Measurements from ENCODE around the gene SPO11. TPM values are rescaled to one million over a fixed set of nuclear protein-coding genes. Genes with fewer than 3 reads are reported as not detected.

SPO11 gene
- total RNA-seq, 1 experiment from 2014 or later: not detected

DNA sequence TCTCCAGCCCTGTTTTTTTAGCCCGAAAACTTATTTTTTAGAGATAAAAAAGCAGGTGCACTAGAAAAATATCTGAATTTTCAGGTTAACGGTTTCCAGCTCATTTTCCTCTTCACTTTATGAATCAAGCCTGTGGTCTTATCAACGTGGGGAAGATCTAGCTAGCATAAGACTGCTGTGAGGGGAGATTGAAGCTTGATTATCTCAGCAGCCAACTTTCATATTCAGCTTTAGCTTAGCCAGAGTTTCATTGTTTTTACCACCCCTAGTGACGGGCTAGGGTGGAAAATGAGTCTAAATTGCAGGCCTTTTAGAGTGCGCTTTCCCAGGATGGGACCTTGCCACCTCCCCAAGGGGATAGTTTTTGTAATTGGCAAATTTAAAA is 49.7 kb downstream of the SPO11 start:
- ATAC-seq: no peak
- no peak overlapping the region for H3K27ac ChIP-seq (ENCODE audit: low read length)
- intact Hi-C loops (cut with micrococcal nuclease): no loop called here
- no peak overlapping the region for H3K9ac ChIP-seq (ENCODE audit: low read length)
- H3K9me2 ChIP-seq (replicated peaks; ENCODE audit: low read length): no peaks in the 10 kb centered on the region
- TF ChIP-seq, protein P1, sequence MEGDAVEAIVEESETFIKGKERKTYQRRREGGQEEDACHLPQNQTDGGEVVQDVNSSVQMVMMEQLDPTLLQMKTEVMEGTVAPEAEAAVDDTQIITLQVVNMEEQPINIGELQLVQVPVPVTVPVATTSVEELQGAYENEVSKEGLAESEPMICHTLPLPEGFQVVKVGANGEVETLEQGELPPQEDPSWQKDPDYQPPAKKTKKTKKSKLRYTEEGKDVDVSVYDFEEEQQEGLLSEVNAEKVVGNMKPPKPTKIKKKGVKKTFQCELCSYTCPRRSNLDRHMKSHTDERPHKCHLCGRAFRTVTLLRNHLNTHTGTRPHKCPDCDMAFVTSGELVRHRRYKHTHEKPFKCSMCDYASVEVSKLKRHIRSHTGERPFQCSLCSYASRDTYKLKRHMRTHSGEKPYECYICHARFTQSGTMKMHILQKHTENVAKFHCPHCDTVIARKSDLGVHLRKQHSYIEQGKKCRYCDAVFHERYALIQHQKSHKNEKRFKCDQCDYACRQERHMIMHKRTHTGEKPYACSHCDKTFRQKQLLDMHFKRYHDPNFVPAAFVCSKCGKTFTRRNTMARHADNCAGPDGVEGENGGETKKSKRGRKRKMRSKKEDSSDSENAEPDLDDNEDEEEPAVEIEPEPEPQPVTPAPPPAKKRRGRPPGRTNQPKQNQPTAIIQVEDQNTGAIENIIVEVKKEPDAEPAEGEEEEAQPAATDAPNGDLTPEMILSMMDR (conservative IDR thresholded peaks at IDR 0.05; ENCODE audit: low read depth, low read length): no peak
- TF ChIP-seq EZH2phosphoT487 (IDR thresholded peaks at IDR 0.05; ENCODE audit: borderline replicate concordance, low read length) (no peak), EZH2 (IDR thresholded peaks at IDR 0.05; ENCODE audit: low read length, unreplicated experiment) (no peak)
- CTCF ChIA-PET: interaction anchor here (0.7 kb wide), 1 partner anchor 1074 kb away, joined by 5 read pairs; no protein-coding TSS in a partner anchor
- H4K20me1 ChIP-seq (ENCODE audit: low read length): no peaks in the 10 kb centered on the region
- no peaks in the 10 kb centered on the region for H3K27me3 ChIP-seq (ENCODE audit: low read length)
- no peak overlapping the region for H3K4me2 ChIP-seq (ENCODE audit: low read length)
- H3K79me2 ChIP-seq (ENCODE audit: low read length): no peaks in the 10 kb centered on the region
- DNase-seq: no peak
- H3K9me3 ChIP-seq (ENCODE audit: low read length): no peaks in the 10 kb centered on the region
- H3K4me1 ChIP-seq (ENCODE audit: insufficient read depth, low read length): no peaks in the 10 kb centered on the region
- no peak overlapping the region for H2AFZ ChIP-seq (ENCODE audit: low read length)
- POLR2A ChIA-PET (ENCODE audit: unreplicated experiment): no interaction called here
- no peak overlapping the region for H3K4me3 ChIP-seq (ENCODE audit: low read length)
- peaks cover 40% of the 10 kb centered on the region for H3K36me3 ChIP-seq (ENCODE audit: low read depth, low read length)
- H3F3A ChIP-seq (ENCODE audit: low read length, unreplicated experiment): no peaks in the 10 kb centered on the region
- no TSS peak for BruUV-seq (replicated peaks)

DNA sequence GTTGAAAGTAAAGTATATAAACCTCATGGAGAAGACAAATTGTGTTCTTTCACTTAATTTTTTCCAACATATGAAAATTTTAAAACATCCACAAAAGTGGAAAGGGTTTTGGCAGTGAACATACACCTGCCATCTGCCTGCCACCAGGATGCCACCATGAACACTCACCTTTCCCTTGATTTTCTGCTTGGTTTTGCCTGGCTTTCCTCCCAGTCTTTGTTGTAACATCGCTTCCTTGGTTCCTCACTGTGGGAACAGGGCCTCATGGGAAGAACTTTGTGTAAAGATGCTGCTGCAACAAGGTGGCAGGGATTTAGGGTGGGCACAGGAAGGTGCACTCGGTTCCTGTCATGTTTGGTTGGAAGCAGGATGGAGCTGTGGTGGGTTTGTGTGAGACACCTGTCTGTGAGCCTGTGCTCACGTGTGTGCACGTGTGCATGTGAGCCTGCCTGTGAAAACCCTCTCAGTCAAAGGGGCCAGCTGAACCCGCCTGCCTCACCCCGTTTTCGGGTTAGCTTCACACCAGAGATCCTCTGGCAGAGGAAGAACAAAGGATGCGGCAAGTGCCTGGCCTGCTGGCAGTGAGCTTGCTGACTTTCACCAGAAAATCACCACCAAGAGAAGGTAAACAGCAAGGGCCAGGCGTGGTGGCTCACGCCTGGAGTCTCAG is 50.6 kb downstream of the SPO11 start:
- H4K20me1 ChIP-seq (ENCODE audit: low read length): no peaks in the 10 kb centered on the region
- no peaks in the 10 kb centered on the region for H3K9me2 ChIP-seq (replicated peaks; ENCODE audit: low read length)
- no peaks in the 10 kb centered on the region for H3K79me2 ChIP-seq (ENCODE audit: low read length)
- DNase-seq (no peak), ATAC-seq (no peak)
- BruUV-seq (replicated peaks): no TSS peak
- H3K4me2 ChIP-seq (ENCODE audit: low read length): no peak overlapping the region
- H2AFZ ChIP-seq (ENCODE audit: low read length): no peak overlapping the region
- H3F3A ChIP-seq (ENCODE audit: low read length, unreplicated experiment): no peaks in the 10 kb centered on the region
- H3K9ac ChIP-seq (ENCODE audit: low read length): no peak overlapping the region
- TF ChIP-seq, protein P1 (conservative IDR thresholded peaks at IDR 0.05; ENCODE audit: low read depth, low read length): no peak
- ChIA-PET CTCF (no interaction called here), POLR2A (ENCODE audit: unreplicated experiment) (no interaction called here)
- H3K9me3 ChIP-seq (ENCODE audit: low read length): no peaks in the 10 kb centered on the region
- intact Hi-C loops (cut with micrococcal nuclease): loop anchor here (5.0 kb wide), 1 partner anchor 212 kb away; no protein-coding TSS in a partner anchor
- no peaks in the 10 kb centered on the region for H3K27me3 ChIP-seq (ENCODE audit: low read length)
- no peak overlapping the region for H3K4me3 ChIP-seq (ENCODE audit: low read length)
- H3K4me1 ChIP-seq (ENCODE audit: insufficient read depth, low read length): no peaks in the 10 kb centered on the region
- no peak overlapping the region for H3K27ac ChIP-seq (ENCODE audit: low read length)
- peaks cover 33% of the 10 kb centered on the region for H3K36me3 ChIP-seq (ENCODE audit: low read depth, low read length)

Data from PC-3 (cell line).